IMR-90 (cell line): ENCODE results near the gene MCF2L. TPM values are rescaled to one million over a fixed set of nuclear protein-coding genes. Genes with fewer than 3 reads are reported as not detected.
"Not testable (repeated sequence)": the region's sequence is repeated elsewhere in the genome, so short reads cannot be mapped to it uniquely, and the experiment has no call there.

Source experiments
- ATAC-seq: fragments of 200-7000 bp; cut with Tn5 transposase; 2 replicates; pipeline ENCODE4 v1.9.1; 2020; ENCODE audit warnings: low read depth, mild to moderate bottlenecking, moderate library complexity
- BruUV-seq: library from RNA; stranded (reverse); fragments of 400-500 nt; replicated peaks from 2 replicates; lab custom pipeline; 2021; lab: Mats Ljungman, UMichigan
- CTCF ChIA-PET: fragments of 300-600 bp; formaldehyde crosslinking; extraction: SDS; loops from one replicate; lab custom pipeline; 2021; ENCODE audit warnings: antibody characterized with exemption; lab: Yijun Ruan, JAX
- POLR2A ChIA-PET: fragments of 300-600 bp; sonication (Branson Sonifier 250); formaldehyde crosslinking; loops from one replicate; lab custom pipeline; 2022; ENCODE audit warnings: antibody characterized with exemption; ENCODE audit not compliant: unreplicated experiment; lab: Charles Lee
- DNase-seq: peaks from one replicate; pipeline ENCODE4 v3.0.0; 2013
- H2AFZ ChIP-seq: replicated peaks from 2 replicates; pipeline ENCODE3; 2013; ENCODE audit warnings: low read length, mild to moderate bottlenecking; ENCODE audit not compliant: poor library complexity
- H2AK5ac ChIP-seq: 2 replicates; pipeline ENCODE4 v1.6.1; 2013; ENCODE audit warnings: low read depth, low read length, inconsistent platforms
- H2AK9ac ChIP-seq: replicated peaks from 2 replicates; pipeline ENCODE3; 2013; ENCODE audit warnings: mild to moderate bottlenecking, low read depth, low read length, moderate library complexity; ENCODE audit not compliant: poor library complexity
- H2BK120ac ChIP-seq: 2 replicates; pipeline ENCODE4 v1.6.1; 2013; ENCODE audit warnings: low read depth, low read length, inconsistent platforms
- H2BK15ac ChIP-seq: 3 replicates; pipeline ENCODE4 v1.6.1; 2013; ENCODE audit warnings: low read depth, low read length, inconsistent platforms
- H2BK20ac ChIP-seq: 2 replicates; pipeline ENCODE4 v1.6.1; 2013; ENCODE audit warnings: low read depth, mild to moderate bottlenecking, inconsistent platforms, low read length, moderate library complexity
- H2BK5ac ChIP-seq: 2 replicates; pipeline ENCODE4 v1.6.1; 2013; ENCODE audit warnings: mild to moderate bottlenecking, low read depth, low read length, inconsistent platforms; ENCODE audit not compliant: poor library complexity, severe bottlenecking
- H3K14ac ChIP-seq: replicated peaks from 2 replicates; pipeline ENCODE4 v1.6.1; 2013; ENCODE audit warnings: low read depth, low read length, inconsistent platforms
- H3K18ac ChIP-seq: 2 replicates; pipeline ENCODE4 v1.6.1; 2013; ENCODE audit warnings: low read depth, low read length, control low read depth
- H3K23ac ChIP-seq: 2 replicates; pipeline ENCODE4 v1.6.1; 2013; ENCODE audit warnings: low read depth, low read length, inconsistent platforms
- H3K27ac ChIP-seq: 2 replicates; pipeline ENCODE4 v1.5.1; 2013; ENCODE audit warnings: mild to moderate bottlenecking, control low read depth, low read length; ENCODE audit not compliant: insufficient read depth
- H3K27me3 ChIP-seq: 2 replicates; pipeline ENCODE4 v1.6.1; 2013; ENCODE audit warnings: low read length; ENCODE audit not compliant: control insufficient read depth, insufficient read depth
- H3K36me3 ChIP-seq: 2 replicates; pipeline ENCODE4 v1.6.1; 2013; ENCODE audit warnings: low read length, mixed read lengths; ENCODE audit not compliant: control insufficient read depth, insufficient read depth
- H3K4ac ChIP-seq: 2 replicates; pipeline ENCODE4 v1.6.1; 2013; ENCODE audit warnings: low read depth, low read length, inconsistent platforms
- H3K4me1 ChIP-seq: 2 replicates; pipeline ENCODE4 v1.6.1; 2013; ENCODE audit warnings: low read length, mixed read lengths; ENCODE audit not compliant: control insufficient read depth, insufficient read depth
- H3K4me2 ChIP-seq: 2 replicates; pipeline ENCODE4 v1.6.1; 2013; ENCODE audit warnings: low read depth, mild to moderate bottlenecking, control low read depth, low read length, moderate library complexity
- H3K4me3 ChIP-seq: 2 replicates; pipeline ENCODE4 v1.5.1; 2013; ENCODE audit warnings: low read depth, mild to moderate bottlenecking, control low read depth, low read length, moderate library complexity; ENCODE audit not compliant: insufficient read depth
- H3K56ac ChIP-seq: 2 replicates; pipeline ENCODE4 v1.6.1; 2013; ENCODE audit warnings: low read length, inconsistent platforms; ENCODE audit not compliant: insufficient read depth; ENCODE audit errors: extremely low read depth
- H3K79me1 ChIP-seq, 2 experiments: 2 replicates each; pipeline ENCODE4 v1.6.1; 2013; ENCODE audit warnings: low read length in 2 of 2, inconsistent platforms in 1 of 2, low read depth in 1 of 2
- H3K9ac ChIP-seq: 2 replicates; pipeline ENCODE4 v1.6.1; 2013; ENCODE audit warnings: low read depth, low read length, control low read depth
- H3K9me1 ChIP-seq: 2 replicates; pipeline ENCODE4 v1.6.1; 2013; ENCODE audit warnings: low read length, inconsistent platforms; ENCODE audit not compliant: insufficient read depth
- H3K9me3 ChIP-seq: 2 replicates; pipeline ENCODE4 v1.6.1; 2013; ENCODE audit warnings: low read length; ENCODE audit not compliant: control insufficient read depth, insufficient read depth
- H4K20me1 ChIP-seq: 2 replicates; pipeline ENCODE4 v1.6.1; 2013; ENCODE audit warnings: low read length, inconsistent platforms; ENCODE audit not compliant: insufficient read depth
- H4K5ac ChIP-seq: 2 replicates; pipeline ENCODE4 v1.6.1; 2013; ENCODE audit warnings: mild to moderate bottlenecking, low read depth, low read length, control low read depth
- H4K8ac ChIP-seq, 2 experiments: 2 replicates each; pipeline ENCODE4 v1.6.1; 2013; ENCODE audit warnings: low read depth in 2 of 2, low read length in 2 of 2, control low read depth in 1 of 2, inconsistent platforms in 1 of 2
- H4K91ac ChIP-seq: 2 replicates; pipeline ENCODE4 v1.6.1; 2013; ENCODE audit warnings: low read depth, low read length, inconsistent platforms; ENCODE audit not compliant: insufficient read depth
- BHLHE40 ChIP-seq: fragments of 150-350 bp; IDR thresholded peaks from 2 replicates; pipeline ENCODE4 v1.6.1; 2016; ENCODE audit warnings: mild to moderate bottlenecking, low read depth, low read length
- CEBPB ChIP-seq: IDR thresholded peaks from 2 replicates; pipeline ENCODE4 v1.6.1; 2012; ENCODE audit warnings: low read depth, low read length, improper control_type of control experiment
- CHD1 ChIP-seq: IDR thresholded peaks from 2 replicates; pipeline ENCODE4 v1.6.1; 2012; ENCODE audit warnings: low read depth, low read length, improper control_type of control experiment
- MAFK ChIP-seq: IDR thresholded peaks from 2 replicates; pipeline ENCODE4 v1.6.1; 2012; ENCODE audit warnings: low read depth, low read length, improper control_type of control experiment
- MAZ ChIP-seq: IDR thresholded peaks from 2 replicates; pipeline ENCODE4 v1.6.1; 2012; ENCODE audit warnings: low read depth, mild to moderate bottlenecking, low read length, improper control_type of control experiment, moderate library complexity, borderline replicate concordance
- MXI1 ChIP-seq: IDR thresholded peaks from 2 replicates; pipeline ENCODE4 v1.6.1; 2012; ENCODE audit warnings: low read depth, mild to moderate bottlenecking, low read length, moderate library complexity, borderline replicate concordance
- POLR2A ChIP-seq: IDR thresholded peaks from 2 replicates; pipeline ENCODE4 v1.6.1; 2012; ENCODE audit warnings: mild to moderate bottlenecking, low read depth, low read length
- RAD21 ChIP-seq: IDR thresholded peaks from 2 replicates; pipeline ENCODE4 v1.6.1; 2012; ENCODE audit warnings: low read length, improper control_type of control experiment
- SMC3 ChIP-seq: fragments of 150-350 bp; IDR thresholded peaks from 2 replicates; pipeline ENCODE4 v1.6.1; 2016; ENCODE audit warnings: low read depth, mild to moderate bottlenecking, antibody characterized with exemption, low read length, moderate library complexity
- USF2 ChIP-seq: fragments of 150-350 bp; IDR thresholded peaks from 2 replicates; pipeline ENCODE4 v1.6.1; 2017; ENCODE audit warnings: mild to moderate bottlenecking, antibody characterized with exemption, low read length, low read depth
- WGBS, 2 experiments: methylation state at CpG; one replicate each; pipeline versions ENCODE4 v1.1.5 to v1.1.7; 2013; ENCODE audit warnings: missing lambda C conversion rate in 2 of 2; ENCODE audit not compliant: insufficient read length in 1 of 2; ENCODE audit errors: extremely low coverage in 2 of 2; 5-methylcytosine and 5-hydroxymethylcytosine counted together
- dilution Hi-C: fragments of 300-500 bp; cut with HindIII; formaldehyde crosslinking; loops from one replicate; pipeline ENCODE4 v1.14.3; 2018; ENCODE audit warnings: low sequenced_read_pairs; ENCODE audit not compliant: unreplicated experiment
- in situ Hi-C: fragments of 300-500 bp; cut with MboI; formaldehyde crosslinking; loops from 3 replicates; pipeline ENCODE4 v1.14.3; 2019; ENCODE audit warnings: low sequenced_read_pairs, inconsistent platforms, mixed read lengths
- intact Hi-C: fragments of 100-400 bp; cut with micrococcal nuclease; formaldehyde crosslinking; loops from 2 replicates; pipeline ENCODE4 v1.10.0; 2022
- polyA plus RNA-seq, 3 experiments: library from polyadenylated mRNA; depleted of rRNA; stranded (reverse); fragments of >200 nt; gene quantifications; 2 replicates each; pipeline ENCODE4 v1.2.3, GENCODE V29; 2012; ENCODE audit warnings: low replicate concordance in 1 of 3
- total RNA-seq: library from RNA; depleted of rRNA; stranded (reverse); fragments of >200 nt; gene quantifications from 2 replicates; pipeline ENCODE4 v1.2.3, GENCODE V29; 2012

MCF2L gene
- total and polyA plus RNA-seq, 2 of the 4 experiments (the other 2 are of a cell fraction) = 0.18 TPM; not detected in 1

- intact Hi-C loops = no loop called here
- Histone ChIP-seq H3K4me1 (0 out of 2 replicates have a peak, but pooled peaks cover 4% of the 10 kb centered on the region), H4K91ac (no peak overlapping the region), H2BK120ac (no peak overlapping the region), H3K4ac (no peak overlapping the region), H3K36me3 (no peaks in the 10 kb centered on the region), H3K9me3 (no peaks in the 10 kb centered on the region), H3K23ac (no peak overlapping the region), H3K9me1 (peaks cover 2% of the 10 kb centered on the region; the same call in 1 of the 2 replicates), H3K4me2 (no peak overlapping the region), H2AFZ (no peak overlapping the region), H3K27ac (no peak overlapping the region), H3K79me1 (no peaks in the 10 kb centered on the region), H2AK5ac (no peak overlapping the region), H2BK20ac (no peak overlapping the region), H3K14ac (no peak overlapping the region), H3K4me3 (no peak overlapping the region), H2BK15ac (no peak overlapping the region), H3K18ac (no peak overlapping the region), H3K56ac (no peak overlapping the region), H4K8ac (no peak overlapping the region), H2BK5ac (no peak overlapping the region), H3K9ac (no peak overlapping the region), H3K27me3 (peaks cover 22% of the 10 kb centered on the region), H4K20me1 (no peaks in the 10 kb centered on the region), H4K5ac (no peak overlapping the region), H2AK9ac (no peak overlapping the region)
- CTCF ChIA-PET = no interaction called here
- POLR2A ChIA-PET = no interaction called here
- no TSS peak for BruUV-seq
- WGBS, 2 experiments = 87% methylated on average over 6 of the region's 11 CpGs; no CpG with 5 or more reads in 1 of the 2 experiments
- dilution Hi-C loops = no loop called here
- DNase-seq (no peak), ATAC-seq (no peak)
- in situ Hi-C loops = no loop called here
- no peak for TF ChIP-seq BHLHE40
- no peak for TF ChIP-seq POLR2A
- no peak for TF ChIP-seq SMC3
- TF ChIP-seq CHD1 = no peak
- no peak for TF ChIP-seq CEBPB
- no peak for TF ChIP-seq RAD21
- no peak for TF ChIP-seq USF2
- no peak for TF ChIP-seq MXI1
- no peak for TF ChIP-seq MAZ
- TF ChIP-seq MAFK = no peak
Measured at GRCh38 chr13:113099142-113099541, 130.1 kb downstream of the MCF2L start.

DNA sequence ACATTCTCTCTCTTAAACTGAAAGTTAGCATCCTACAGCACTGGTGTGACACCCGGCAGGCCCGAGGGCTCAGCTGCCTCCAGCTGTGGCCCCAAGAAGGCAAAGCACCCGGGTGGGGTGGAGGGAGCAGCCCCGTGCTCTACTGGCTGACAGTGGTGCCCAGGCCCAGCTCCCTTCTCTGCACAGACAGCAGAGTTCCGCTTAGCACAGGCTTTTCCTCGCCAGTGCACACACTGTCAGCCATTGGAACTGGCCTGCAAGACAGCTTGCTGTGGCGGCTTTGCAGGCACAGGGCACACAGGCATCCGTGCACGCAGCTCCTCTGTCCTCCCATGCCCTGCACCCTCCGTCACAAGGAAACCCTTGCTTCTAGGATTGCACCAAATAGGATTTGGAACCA, 133.3 kb downstream of the MCF2L start:
- H3K9ac ChIP-seq, H3K14ac ChIP-seq, H3K4me1 ChIP-seq, H3K4me2 ChIP-seq, H3K36me3 ChIP-seq, H2BK120ac ChIP-seq, CTCF ChIA-PET, H3K27ac ChIP-seq, H4K8ac ChIP-seq, H2AFZ ChIP-seq, BruUV-seq, H2BK20ac ChIP-seq, ATAC-seq, H3K79me1 ChIP-seq, DNase-seq, H3K9me1 ChIP-seq, H4K20me1 ChIP-seq, POLR2A ChIA-PET, H3K23ac ChIP-seq, H3K9me3 ChIP-seq, H3K56ac ChIP-seq, intact Hi-C loops, H3K18ac ChIP-seq, H4K91ac ChIP-seq, H2AK5ac ChIP-seq, H3K4me3 ChIP-seq, dilution Hi-C loops, H2BK5ac ChIP-seq, H3K4ac ChIP-seq, in situ Hi-C loops, H4K5ac ChIP-seq, H2BK15ac ChIP-seq: not testable (repeated sequence)
- WGBS, 2 experiments = 78% methylated on average over 6 of the region's 10 CpGs; no CpG with 5 or more reads in 1 of the 2 experiments
- Histone ChIP-seq H2AK9ac (peak overlapping the region; percentile 3), H3K27me3 (peaks cover 16% of the 10 kb centered on the region)
